ENCODE results near the gene KDM1B.

- TF ChIP-seq CTCF (IDR thresholded peaks at IDR 0.05) (no peak), ZFX (IDR thresholded peaks at IDR 0.05; ENCODE audit: borderline replicate concordance) (no peak)
Observed at GRCh38 chr6:18161431-18161830, 6.2 kb downstream of the KDM1B start.

Measured in 22Rv1 (cell line).